Memory B cell (primary cell): ENCODE data around the gene TRIM32.

Source experiments
- ATAC-seq: fragments of 150-1000 bp; cut with Tn5 transposase; 2 replicates; pipeline ENCODE4 v1.10.0; 2021; ENCODE audit warnings: low read depth, mild to moderate bottlenecking, moderate library complexity
- DNase-seq, 2 donors: peaks; one replicate each; pipeline ENCODE4 v3.0.0; 2022; ENCODE audit warnings: low spot score in 2 of 2
- H3K27ac Mint-ChIP-seq: one replicate; pipeline ENCODE4 v1.8.0; 2022; ENCODE audit warnings: mild to moderate bottlenecking, moderate library complexity, mixed read lengths
- H3K27me3 Mint-ChIP-seq: one replicate; pipeline ENCODE4 v1.8.0; 2022; ENCODE audit warnings: mixed read lengths
- H3K36me3 Mint-ChIP-seq: one replicate; pipeline ENCODE4 v1.8.0; 2022; ENCODE audit warnings: mild to moderate bottlenecking, mixed read lengths
- H3K4me1 Mint-ChIP-seq: one replicate; pipeline ENCODE4 v1.8.0; 2022; ENCODE audit warnings: mixed read lengths
- H3K4me3 Mint-ChIP-seq: one replicate; pipeline ENCODE4 v1.8.0; 2022; ENCODE audit warnings: mild to moderate bottlenecking, moderate library complexity, mixed read lengths
- H3K9me3 Mint-ChIP-seq: one replicate; pipeline ENCODE4 v1.8.0; 2022; ENCODE audit warnings: mixed read lengths

TRIM32 gene

GRCh38 chr9:116736399-116737151 lies 49.5 kb downstream of the TRIM32 start:
- Mint-ChIP-seq H3K9me3 (peaks cover 2% of the 10 kb centered on the region), H3K27ac (no peak overlapping the region), H3K4me1 (peaks cover 4% of the 10 kb centered on the region), H3K4me3 (no peak overlapping the region), H3K27me3 (peaks cover 8% of the 10 kb centered on the region), H3K36me3 (no peaks in the 10 kb centered on the region)
- DNase-seq = no peak
- ATAC-seq = no peak

- Mint-ChIP-seq H3K27me3 (peaks cover 8% of the 10 kb centered on the region), H3K4me1 (peaks cover 4% of the 10 kb centered on the region), H3K4me3 (no peak overlapping the region), H3K36me3 (no peaks in the 10 kb centered on the region), H3K9me3 (peaks cover 2% of the 10 kb centered on the region), H3K27ac (no peak overlapping the region)
- DNase-seq (peak; percentile 4 to 22), ATAC-seq (no peak)
Measured at GRCh38 chr9:116737152-116737546, 50.0 kb downstream of the TRIM32 start.

GRCh38 chr9:116741086-116741740 lies 54.1 kb downstream of the TRIM32 start:
- Mint-ChIP-seq H3K4me1 (peaks cover 4% of the 10 kb centered on the region), H3K4me3 (no peak overlapping the region), H3K9me3 (peaks cover 2% of the 10 kb centered on the region), H3K36me3 (no peaks in the 10 kb centered on the region), H3K27ac (no peak overlapping the region), H3K27me3 (peaks cover 9% of the 10 kb centered on the region)
- ATAC-seq = no peak
- DNase-seq = no peak

GRCh38 chr9:116741742-116742141 lies 54.6 kb downstream of the TRIM32 start:
- DNase-seq (no peak), ATAC-seq (no peak)
- no peak overlapping the region for H3K27ac Mint-ChIP-seq
- H3K27me3 Mint-ChIP-seq = peaks cover 9% of the 10 kb centered on the region
- H3K4me1 Mint-ChIP-seq = peaks cover 3% of the 10 kb centered on the region
- no peaks in the 10 kb centered on the region for H3K36me3 Mint-ChIP-seq
- H3K4me3 Mint-ChIP-seq = no peak overlapping the region
- peaks cover 2% of the 10 kb centered on the region for H3K9me3 Mint-ChIP-seq

- no peak overlapping the region for H3K4me3 Mint-ChIP-seq
- no peaks in the 10 kb centered on the region for H3K9me3 Mint-ChIP-seq
- no peaks in the 10 kb centered on the region for H3K36me3 Mint-ChIP-seq
- ATAC-seq = no peak
- H3K4me1 Mint-ChIP-seq = peaks cover 4% of the 10 kb centered on the region
- no peak for DNase-seq
- H3K27ac Mint-ChIP-seq = no peak overlapping the region
- peaks cover 9% of the 10 kb centered on the region for H3K27me3 Mint-ChIP-seq
Measured at GRCh38 chr9:116749176-116749575, 62.1 kb downstream of the TRIM32 start.

DNA sequence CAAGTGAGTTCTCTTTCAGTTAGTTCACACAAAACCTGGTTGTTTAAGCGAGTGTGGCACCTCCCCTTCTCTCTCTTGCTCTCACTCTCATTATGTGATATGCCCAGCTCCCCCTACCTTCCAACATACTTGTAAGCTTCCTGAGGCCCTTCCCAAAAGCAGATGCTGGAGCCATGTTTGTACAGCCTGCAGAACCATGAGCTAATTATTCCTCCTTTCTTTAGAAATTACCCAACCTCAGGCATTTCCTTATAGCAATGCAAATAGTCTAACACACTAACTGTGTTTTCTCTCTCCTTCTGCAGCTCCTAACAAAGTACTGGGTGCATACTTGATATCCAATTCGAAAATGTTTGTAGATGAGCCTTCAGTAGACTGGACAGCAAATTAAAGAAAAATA lies 62.7 kb downstream of the TRIM32 start:
- no peak for DNase-seq
- ATAC-seq = no peak
- H3K4me1 Mint-ChIP-seq = peaks cover 4% of the 10 kb centered on the region
- no peaks in the 10 kb centered on the region for H3K9me3 Mint-ChIP-seq
- H3K27ac Mint-ChIP-seq = no peak overlapping the region
- H3K36me3 Mint-ChIP-seq = no peaks in the 10 kb centered on the region
- H3K27me3 Mint-ChIP-seq = peaks cover 9% of the 10 kb centered on the region
- H3K4me3 Mint-ChIP-seq = no peak overlapping the region

DNA sequence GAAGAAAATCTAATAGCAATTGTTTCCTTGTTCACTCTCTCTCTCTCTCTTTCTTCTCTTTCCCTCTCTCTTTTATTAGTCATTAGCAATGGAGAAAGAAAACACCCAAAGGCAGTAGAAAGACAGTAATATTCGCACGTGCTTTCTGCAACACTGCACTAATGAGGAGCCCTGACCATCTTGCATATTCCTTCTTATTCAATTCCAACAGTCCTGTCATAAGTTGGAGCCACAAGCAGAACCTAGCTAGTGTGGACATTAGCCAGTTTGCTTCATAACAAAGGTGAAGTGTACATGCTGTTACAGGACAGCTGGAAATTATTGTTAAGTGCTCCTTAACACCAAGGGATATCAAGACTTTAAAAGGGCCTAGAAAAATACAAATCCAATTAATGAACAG lies 63.4 kb downstream of the TRIM32 start:
- Mint-ChIP-seq H3K9me3 (peaks cover under 1% of the 10 kb centered on the region), H3K4me1 (peaks cover 4% of the 10 kb centered on the region), H3K27me3 (peaks cover 6% of the 10 kb centered on the region), H3K36me3 (no peaks in the 10 kb centered on the region), H3K27ac (no peak overlapping the region), H3K4me3 (no peak overlapping the region)
- ATAC-seq (no peak), DNase-seq (no peak)
